Keratinocyte (primary cell): ENCODE data around the gene CTNND2. TPM values are rescaled to one million over a fixed set of nuclear protein-coding genes. Genes with fewer than 3 reads are reported as not detected.

Source experiments
- DNase-seq: peaks from one replicate; pipeline ENCODE4 v3.0.0-alpha.2; 2011; ENCODE audit warnings: low read depth, missing footprints, low spot score
- FAIRE-seq: peaks from 2 replicates; lab custom pipeline; 2011; peaks lifted over from hg19 to GRCh38; lab: Jason Lieb, UNC
- H2AFZ ChIP-seq: 2 replicates; pipeline ENCODE4 v1.6.0; 2012; ENCODE audit warnings: low read length, control low read depth, inconsistent platforms; ENCODE audit not compliant: control insufficient read depth
- H3K27ac ChIP-seq: 2 replicates; pipeline ENCODE4 v1.5.1; 2011; ENCODE audit warnings: low read length; ENCODE audit not compliant: control insufficient read depth, insufficient read depth
- H3K27me3 ChIP-seq: 3 replicates; pipeline ENCODE4 v1.6.0; 2011; ENCODE audit warnings: low read length; ENCODE audit not compliant: control insufficient read depth, insufficient read depth; ENCODE audit errors: extremely low read depth
- H3K36me3 ChIP-seq, 2 experiments: 2 replicates in 1 of 2; 3 replicates in 1 of 2; pipeline ENCODE4 v1.5.1; 2011; ENCODE audit warnings: low read length in 2 of 2, mild to moderate bottlenecking in 1 of 2; ENCODE audit not compliant: control insufficient read depth in 2 of 2, insufficient read depth in 2 of 2; ENCODE audit errors: extremely low read depth in 1 of 2
- H3K4me1 ChIP-seq: 3 replicates; pipeline ENCODE4 v1.5.1; 2011; ENCODE audit warnings: low read length; ENCODE audit not compliant: control insufficient read depth, insufficient read depth; ENCODE audit errors: extremely low read depth
- H3K4me2 ChIP-seq: 3 replicates; pipeline ENCODE4 v1.6.0; 2011; ENCODE audit warnings: low read depth, low read length; ENCODE audit not compliant: control insufficient read depth, insufficient read depth; ENCODE audit errors: extremely low read depth
- H3K4me3 ChIP-seq, 3 experiments: fragments of 200-600 bp in 1 of 3; sonication (generic) in 1 of 3; 2 replicates in 2 of 3; 3 replicates in 1 of 3; pipeline ENCODE4 v1.5.1; 2011 to 2016; ENCODE audit warnings: low read length in 3 of 3, mild to moderate bottlenecking in 3 of 3, control low read depth in 2 of 3, inconsistent platforms in 1 of 3, low read depth in 1 of 3, mixed read lengths in 1 of 3, mixed run types in 1 of 3, moderate library complexity in 1 of 3; ENCODE audit not compliant: control insufficient read depth in 2 of 3, insufficient read depth in 2 of 3; ENCODE audit errors: extremely low read depth in 1 of 3
- H3K79me2 ChIP-seq: 2 replicates; pipeline ENCODE4 v1.6.0; 2012; ENCODE audit warnings: low read length; ENCODE audit not compliant: control insufficient read depth, insufficient read depth
- H3K9ac ChIP-seq: 3 replicates; pipeline ENCODE4 v1.6.0; 2011; ENCODE audit warnings: low read length; ENCODE audit not compliant: control insufficient read depth, insufficient read depth; ENCODE audit errors: extremely low read depth
- H3K9me1 ChIP-seq: 3 replicates; pipeline ENCODE4 v1.6.0; 2011; ENCODE audit warnings: low read length; ENCODE audit not compliant: control insufficient read depth, insufficient read depth; ENCODE audit errors: extremely low read depth
- H3K9me3 ChIP-seq: 2 replicates; pipeline ENCODE4 v1.5.1; 2012; ENCODE audit warnings: low read depth, low read length; ENCODE audit not compliant: control insufficient read depth
- H4K20me1 ChIP-seq: 3 replicates; pipeline ENCODE4 v1.6.0; 2011; ENCODE audit warnings: low read length; ENCODE audit not compliant: control insufficient read depth, insufficient read depth; ENCODE audit errors: extremely low read depth
- CTCF ChIP-seq, 3 experiments: IDR thresholded peaks in 1 of 3; conservative IDR thresholded peaks in 1 of 3; optimal IDR thresholded peaks in 1 of 3; 2 replicates in 2 of 3; 3 replicates in 1 of 3; pipeline versions ENCODE3 to v1.5.1; 2011; ENCODE audit warnings: low read length in 3 of 3, mild to moderate bottlenecking in 3 of 3, moderate library complexity in 2 of 3, control low read depth in 1 of 3, inconsistent platforms in 1 of 3; ENCODE audit not compliant: insufficient read depth in 2 of 3; ENCODE audit errors: extremely low read depth in 1 of 3
- EZH2 ChIP-seq: IDR thresholded peaks from one replicate; pipeline ENCODE4 v1.6.1; 2012; ENCODE audit warnings: inconsistent platforms, mild to moderate bottlenecking, low read length, moderate library complexity
- dilution Hi-C: fragments of 300-500 bp; cut with MboI; formaldehyde crosslinking; loops from one replicate; pipeline ENCODE4 v1.7.0; 2020; ENCODE audit warnings: low sequenced_read_pairs; ENCODE audit not compliant: extremely low pct_ligation_motif_present
- polyA plus RNA-seq, 5 experiments: library from polyadenylated mRNA; depleted of rRNA in 3 of 5; stranded (reverse) in 3 of 5; stranded (forward) in 1 of 5; unstranded in 1 of 5; fragments of >200 nt; gene quantifications; 1 replicate in 1 of 5; 2 replicates in 3 of 5; 3 replicates in 1 of 5; pipeline versions ENCODE4 v1.2.1 to v1.2.3, GENCODE V29; 2011 to 2012; ENCODE audit warnings: missing spikeins in 2 of 5, low read depth in 1 of 5, low replicate concordance in 1 of 5

CTNND2 gene
- polyA plus RNA-seq, 1 donor (not counting 4 experiments of a cell fraction or from before 2014, with no cell fraction given): not detected

DNA sequence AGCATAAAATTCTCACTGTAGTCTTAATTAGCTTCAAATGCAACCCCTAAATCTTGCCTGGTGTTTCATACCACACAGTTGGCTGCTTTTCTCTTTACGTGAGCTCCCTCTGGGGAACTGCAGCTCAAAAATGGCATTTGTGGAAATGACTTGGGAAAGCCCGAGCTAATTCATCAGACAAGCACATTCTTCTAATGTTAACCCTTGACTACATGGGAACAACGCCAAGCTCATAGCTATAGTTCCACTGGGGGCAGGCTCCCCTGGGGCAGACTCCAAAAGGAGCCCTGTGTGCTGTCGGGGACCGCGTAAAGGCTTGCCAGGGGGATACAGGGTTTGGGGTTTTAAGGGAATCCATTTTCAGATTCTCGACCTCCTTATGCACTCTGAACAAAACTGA lies 841.8 kb downstream of the CTNND2 start:
- FAIRE-seq (no peak), DNase-seq (no peak)
- dilution Hi-C loops: no loop called here
- Histone ChIP-seq H3K4me1 (no peaks in the 10 kb centered on the region), H2AFZ (no peak overlapping the region), H4K20me1 (no peaks in the 10 kb centered on the region), H3K4me2 (no peak overlapping the region), H3K4me3 (no peak overlapping the region), H3K9ac (no peak overlapping the region), H3K9me1 (no peaks in the 10 kb centered on the region), H3K36me3 (no peaks in the 10 kb centered on the region), H3K27ac (no peak overlapping the region), H3K27me3 (no peaks in the 10 kb centered on the region), H3K79me2 (no peaks in the 10 kb centered on the region), H3K9me3 (no peaks in the 10 kb centered on the region)
- TF ChIP-seq EZH2: no peak

DNA sequence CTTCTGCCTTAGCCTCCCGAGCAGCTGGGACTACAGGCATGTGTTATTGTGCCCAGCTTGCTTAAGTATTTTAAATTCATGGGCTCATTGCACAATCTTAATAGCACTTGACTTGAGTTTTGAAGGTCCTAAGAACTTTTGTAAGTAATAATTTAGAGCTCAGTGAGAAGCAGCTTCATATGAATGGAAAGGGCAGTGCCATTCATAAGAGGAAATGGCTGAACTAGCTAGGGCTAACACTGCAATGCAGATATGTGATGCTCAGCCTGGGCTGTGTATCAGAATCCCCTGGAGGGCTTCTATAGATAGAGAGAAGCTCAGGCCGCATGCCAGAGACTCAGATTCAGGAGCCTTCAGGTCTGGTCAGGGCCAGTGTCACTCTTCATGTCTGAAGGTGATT lies 847.7 kb downstream of the CTNND2 start:
- H3K4me3 ChIP-seq: no peak overlapping the region
- H3K4me2 ChIP-seq: no peak overlapping the region
- no peaks in the 10 kb centered on the region for H4K20me1 ChIP-seq
- DNase-seq (no peak), FAIRE-seq (no peak)
- H3K27ac ChIP-seq: no peak overlapping the region
- H3K79me2 ChIP-seq: no peaks in the 10 kb centered on the region
- TF ChIP-seq EZH2: no peak
- no peak for TF ChIP-seq CTCF (optimal IDR thresholded peaks at IDR 0.05 in 1 of 3, IDR thresholded peaks at IDR 0.05 in 1 of 3, conservative IDR thresholded peaks at IDR 0.05 in 1 of 3; ENCODE audit: extremely low read depth in 1 of 3, insufficient read depth in 2 of 3, low read length in 3 of 3)
- no peaks in the 10 kb centered on the region for H3K27me3 ChIP-seq
- H3K9ac ChIP-seq: no peak overlapping the region
- no peaks in the 10 kb centered on the region for H3K9me1 ChIP-seq
- no peaks in the 10 kb centered on the region for H3K4me1 ChIP-seq
- no peaks in the 10 kb centered on the region for H3K9me3 ChIP-seq
- no peaks in the 10 kb centered on the region for H3K36me3 ChIP-seq
- dilution Hi-C loops: no loop called here
- H2AFZ ChIP-seq: no peak overlapping the region

DNA sequence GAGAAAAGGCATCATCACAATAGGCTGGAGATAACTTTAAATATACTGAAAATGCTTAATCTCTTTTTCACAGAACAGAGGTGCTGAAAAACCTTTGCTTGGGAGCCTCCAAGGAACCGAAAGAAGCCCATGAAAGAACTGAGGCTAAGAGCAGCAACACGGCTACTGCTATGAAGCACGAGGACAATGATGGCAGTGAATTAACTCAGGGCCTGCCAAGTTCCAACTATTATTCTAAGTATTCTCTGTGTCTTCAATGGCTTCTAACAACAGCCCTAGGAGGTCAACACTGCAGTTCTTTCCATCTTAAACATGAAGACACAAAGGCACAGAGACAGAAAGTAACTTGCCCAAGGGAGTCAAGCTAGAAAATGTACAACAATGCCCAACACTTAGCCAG lies 850.2 kb downstream of the CTNND2 start:
- Histone ChIP-seq H2AFZ (no peak overlapping the region), H3K27me3 (no peaks in the 10 kb centered on the region), H3K9me3 (no peaks in the 10 kb centered on the region), H4K20me1 (no peaks in the 10 kb centered on the region), H3K9ac (no peak overlapping the region), H3K9me1 (no peaks in the 10 kb centered on the region), H3K79me2 (no peaks in the 10 kb centered on the region), H3K27ac (no peak overlapping the region), H3K4me2 (no peak overlapping the region), H3K4me1 (no peaks in the 10 kb centered on the region), H3K4me3 (no peak overlapping the region), H3K36me3 (no peaks in the 10 kb centered on the region)
- TF ChIP-seq CTCF (optimal IDR thresholded peaks at IDR 0.05 in 1 of 3, IDR thresholded peaks at IDR 0.05 in 1 of 3, conservative IDR thresholded peaks at IDR 0.05 in 1 of 3; ENCODE audit: extremely low read depth in 1 of 3, insufficient read depth in 2 of 3, low read length in 3 of 3) (no peak), EZH2 (no peak)
- no peak for FAIRE-seq
- dilution Hi-C loops: no loop called here
- DNase-seq: no peak
